ENCODE measurements around the gene GUCY2D. TPM values are rescaled to one million over a fixed set of nuclear protein-coding genes. Genes with fewer than 3 reads are reported as not detected.

Gene GUCY2D
- total RNA-seq, 4 donors from 2014 or later: not detected

GRCh38 chr17:7984904-7985303, 17.5 kb upstream of the GUCY2D start:
- TF ChIP-seq CTCF (IDR thresholded peaks at IDR 0.05): no peak
- no peak for TF ChIP-seq POLR2AphosphoS5 (IDR thresholded peaks at IDR 0.05)
- TF ChIP-seq POLR2A (IDR thresholded peaks at IDR 0.05): no peak
- TF ChIP-seq EP300 (IDR thresholded peaks at IDR 0.05): no peak
- H3K27ac ChIP-seq: no peak overlapping the region
- peak in 1 of 2 donors; percentile 44 for DNase-seq (ENCODE audit: low spot score in 2 of 2)
- H3K4me3 ChIP-seq: no peak overlapping the region
- H3K4me1 ChIP-seq: peaks cover 10% of the 10 kb centered on the region
- no peaks in the 10 kb centered on the region for H3K9me3 ChIP-seq
- 90% methylated on average over 9 of the region's 9 CpGs for WGBS
- H3K36me3 ChIP-seq: no peaks in the 10 kb centered on the region
- peaks cover 17% of the 10 kb centered on the region for H3K27me3 ChIP-seq

- Histone ChIP-seq H3K36me3 (no peaks in the 10 kb centered on the region), H3K9me3 (no peaks in the 10 kb centered on the region), H3K27ac (no peak overlapping the region), H3K4me3 (no peak overlapping the region), H3K27me3 (peaks cover 17% of the 10 kb centered on the region), H3K4me1 (peaks cover 18% of the 10 kb centered on the region)
- DNase-seq (ENCODE audit: low spot score in 2 of 2): no peak
- TF ChIP-seq POLR2AphosphoS5 (IDR thresholded peaks at IDR 0.05) (no peak), CTCF (IDR thresholded peaks at IDR 0.05) (no peak), POLR2A (IDR thresholded peaks at IDR 0.05) (no peak), EP300 (IDR thresholded peaks at IDR 0.05) (no peak)
- 69% methylated on average over 12 of the region's 12 CpGs for WGBS
Measured at GRCh38 chr17:7987112-7987893, 15.1 kb upstream of the GUCY2D start.

GRCh38 chr17:7988750-7989178, 13.7 kb upstream of the GUCY2D start:
- peak in 1 of 2 donors; percentile 18 for DNase-seq (ENCODE audit: low spot score in 2 of 2)
- peaks cover 18% of the 10 kb centered on the region for H3K4me1 ChIP-seq
- H3K9me3 ChIP-seq: no peaks in the 10 kb centered on the region
- H3K27me3 ChIP-seq: peaks cover 17% of the 10 kb centered on the region
- 13% methylated on average over 5 of the region's 5 CpGs for WGBS
- no peaks in the 10 kb centered on the region for H3K36me3 ChIP-seq
- H3K27ac ChIP-seq: no peak overlapping the region
- TF ChIP-seq POLR2A (IDR thresholded peaks at IDR 0.05) (no peak), CTCF (IDR thresholded peaks at IDR 0.05) (peak; percentile 49 to 91), EP300 (IDR thresholded peaks at IDR 0.05) (no peak), POLR2AphosphoS5 (IDR thresholded peaks at IDR 0.05) (no peak)
- H3K4me3 ChIP-seq: no peak overlapping the region

- H3K27ac ChIP-seq: no peak overlapping the region
- peaks cover 8% of the 10 kb centered on the region for H3K27me3 ChIP-seq
- WGBS: 8% methylated on average over 30 of the region's 59 CpGs
- no peaks in the 10 kb centered on the region for H3K9me3 ChIP-seq
- TF ChIP-seq CTCF (IDR thresholded peaks at IDR 0.05) (peak; percentile 74 to 92), POLR2AphosphoS5 (IDR thresholded peaks at IDR 0.05) (no peak)
- H3K4me1 ChIP-seq: peaks cover 18% of the 10 kb centered on the region
- peak; percentile 90 to 93 for DNase-seq (ENCODE audit: low spot score in 2 of 2)
- no peaks in the 10 kb centered on the region for H3K36me3 ChIP-seq
- H3K4me3 ChIP-seq: peak overlapping the region; percentile 74
Measured at GRCh38 chr17:7989781-7990655, 12.4 kb upstream of the GUCY2D start.

- TF ChIP-seq CTCF (IDR thresholded peaks at IDR 0.05): no peak
- TF ChIP-seq POLR2AphosphoS5 (IDR thresholded peaks at IDR 0.05): no peak
- TF ChIP-seq POLR2A (IDR thresholded peaks at IDR 0.05): no peak
- TF ChIP-seq EP300 (IDR thresholded peaks at IDR 0.05): no peak
- Histone ChIP-seq H3K9me3 (no peaks in the 10 kb centered on the region), H3K4me1 (peaks cover 22% of the 10 kb centered on the region), H3K36me3 (no peaks in the 10 kb centered on the region), H3K4me3 (no peak overlapping the region), H3K27ac (no peak overlapping the region), H3K27me3 (peaks cover 9% of the 10 kb centered on the region)
- 86% methylated on average over 2 of the region's 2 CpGs for WGBS
- no peak for DNase-seq (ENCODE audit: low spot score in 2 of 2)
Measured at GRCh38 chr17:7992516-7992915, 9.9 kb upstream of the GUCY2D start.

All from suprapubic skin (tissue), 4 donors.